Astrocyte (in vitro differentiated cells and primary cell): ENCODE results near the gene MYORG. TPM values are rescaled to one million over a fixed set of nuclear protein-coding genes. Genes with fewer than 3 reads are reported as not detected.

Experiments
- DNase-seq: peaks from one replicate; pipeline ENCODE4 v3.0.0-alpha.2; 2010; ENCODE audit warnings: low read depth
- FAIRE-seq: peaks from 2 replicates; lab custom pipeline; 2011; peaks lifted over from hg19 to GRCh38; lab: Jason Lieb, UNC
- H2AFZ ChIP-seq: 2 replicates; pipeline ENCODE4 v1.6.0; 2012; ENCODE audit warnings: low read depth, low read length, inconsistent platforms
- H3K27ac ChIP-seq: 2 replicates; pipeline ENCODE4 v1.5.1; 2011; ENCODE audit warnings: low read depth, low read length, inconsistent platforms
- H3K27me3 ChIP-seq: 2 replicates; pipeline ENCODE4 v1.6.0; 2011; ENCODE audit warnings: low read length, inconsistent platforms; ENCODE audit not compliant: insufficient read depth
- H3K36me3 ChIP-seq: 2 replicates; pipeline ENCODE4 v1.5.1; 2011; ENCODE audit warnings: low read length, inconsistent platforms; ENCODE audit not compliant: insufficient read depth
- H3K4me1 ChIP-seq: 2 replicates; pipeline ENCODE4 v1.5.1; 2011; ENCODE audit warnings: low read length, inconsistent platforms; ENCODE audit not compliant: insufficient read depth
- H3K4me2 ChIP-seq: 2 replicates; pipeline ENCODE4 v1.6.0; 2012; ENCODE audit warnings: low read length, inconsistent platforms
- H3K4me3 ChIP-seq: 2 replicates; pipeline ENCODE4 v1.5.1; 2011; ENCODE audit warnings: low read depth, mild to moderate bottlenecking, low read length, inconsistent platforms; ENCODE audit not compliant: insufficient read depth
- H3K79me2 ChIP-seq: 2 replicates; pipeline ENCODE4 v1.6.0; 2012; ENCODE audit warnings: mild to moderate bottlenecking, low read length, inconsistent platforms; ENCODE audit not compliant: insufficient read depth
- H3K9ac ChIP-seq: 2 replicates; pipeline ENCODE4 v1.6.0; 2012; ENCODE audit warnings: mild to moderate bottlenecking, low read length, inconsistent platforms
- H3K9me3 ChIP-seq: 2 replicates; pipeline ENCODE4 v1.5.1; 2012; ENCODE audit warnings: low read depth, mild to moderate bottlenecking, low read length, inconsistent platforms; ENCODE audit not compliant: insufficient read depth
- H4K20me1 ChIP-seq: 2 replicates; pipeline ENCODE4 v1.6.0; 2012; ENCODE audit warnings: low read length, inconsistent platforms; ENCODE audit not compliant: insufficient read depth
- H3K27ac Mint-ChIP-seq: one replicate; pipeline ENCODE4 v1.8.0; 2021; ENCODE audit warnings: mild to moderate bottlenecking, mixed read lengths; ENCODE audit not compliant: unreplicated experiment
- H3K27me3 Mint-ChIP-seq: one replicate; pipeline ENCODE4 v1.8.0; 2021; ENCODE audit warnings: low read depth, mixed read lengths; ENCODE audit not compliant: unreplicated experiment
- H3K36me3 Mint-ChIP-seq: one replicate; pipeline ENCODE4 v1.8.0; 2021; ENCODE audit warnings: low read depth, mixed read lengths; ENCODE audit not compliant: unreplicated experiment
- H3K4me1 Mint-ChIP-seq: one replicate; pipeline ENCODE4 v1.8.0; 2021; ENCODE audit warnings: low read depth, mixed read lengths; ENCODE audit not compliant: unreplicated experiment
- H3K4me3 Mint-ChIP-seq: one replicate; pipeline ENCODE4 v1.8.0; 2021; ENCODE audit warnings: mild to moderate bottlenecking, moderate library complexity, mixed read lengths; ENCODE audit not compliant: unreplicated experiment
- H3K9me3 Mint-ChIP-seq: one replicate; pipeline ENCODE4 v1.8.0; 2021; ENCODE audit warnings: mild to moderate bottlenecking, mixed read lengths; ENCODE audit not compliant: unreplicated experiment
- CTCF ChIP-seq: IDR thresholded peaks from 2 replicates; pipeline ENCODE4 v1.5.1; 2011; ENCODE audit warnings: low read depth, mild to moderate bottlenecking, inconsistent platforms, low read length, moderate library complexity; ENCODE audit not compliant: insufficient read depth
- EZH2 ChIP-seq: IDR thresholded peaks from 2 replicates; pipeline ENCODE4 v1.6.1; 2012; ENCODE audit warnings: mild to moderate bottlenecking, low read length, inconsistent platforms; ENCODE audit not compliant: insufficient read depth
- total RNA-seq: library from RNA; stranded (reverse); gene quantifications from 2 replicates; pipeline ENCODE4 v1.2.1, GENCODE V29; 2021

Gene MYORG
- total RNA-seq, 1 donor from 2014 or later: 6.9 TPM

- FAIRE-seq: no peak
- Histone ChIP-seq H3K9ac (no peak overlapping the region), H3K9me3 (peaks cover 15% of the 10 kb centered on the region), H3K79me2 (no peaks in the 10 kb centered on the region), H3K4me3 (no peak overlapping the region), H3K4me1 (peaks cover under 1% of the 10 kb centered on the region), H3K27me3 (no peaks in the 10 kb centered on the region), H3K27ac (no peak overlapping the region), H3K36me3 (no peaks in the 10 kb centered on the region), H4K20me1 (no peaks in the 10 kb centered on the region), H3K4me2 (peak overlapping the region; percentile 58), H2AFZ (no peak overlapping the region)
- H3K4me1 Mint-ChIP-seq: peaks cover 8% of the 10 kb centered on the region
- no peak for DNase-seq
- H3K4me3 Mint-ChIP-seq: no peak overlapping the region
- H3K27me3 Mint-ChIP-seq: peaks cover 3% of the 10 kb centered on the region
- H3K36me3 Mint-ChIP-seq: peaks cover 35% of the 10 kb centered on the region
- TF ChIP-seq EZH2 (no peak), CTCF (no peak)
- H3K27ac Mint-ChIP-seq: no peak overlapping the region
- peaks cover 19% of the 10 kb centered on the region for H3K9me3 Mint-ChIP-seq
Measured at GRCh38 chr9:34370970-34371880, 5.5 kb downstream of the MYORG start.

- Mint-ChIP-seq H3K9me3 (peaks cover 19% of the 10 kb centered on the region), H3K27ac (no peak overlapping the region), H3K36me3 (peaks cover 35% of the 10 kb centered on the region), H3K4me3 (no peak overlapping the region), H3K27me3 (peaks cover 3% of the 10 kb centered on the region), H3K4me1 (peaks cover 3% of the 10 kb centered on the region)
- no peaks in the 10 kb centered on the region for H3K79me2 ChIP-seq
- H3K27me3 ChIP-seq: no peaks in the 10 kb centered on the region
- no peak overlapping the region for H2AFZ ChIP-seq
- FAIRE-seq: no peak
- H3K36me3 ChIP-seq: no peaks in the 10 kb centered on the region
- H3K4me2 ChIP-seq: peak overlapping the region; percentile 58
- H3K9ac ChIP-seq: no peak overlapping the region
- no peak overlapping the region for H3K27ac ChIP-seq
- no peaks in the 10 kb centered on the region for H3K4me1 ChIP-seq
- no peak overlapping the region for H3K4me3 ChIP-seq
- H3K9me3 ChIP-seq: peaks cover 15% of the 10 kb centered on the region
- H4K20me1 ChIP-seq: no peaks in the 10 kb centered on the region
- no peak for DNase-seq
- no peak for TF ChIP-seq CTCF
- TF ChIP-seq EZH2: no peak
Measured at GRCh38 chr9:34370335-34370969, 6.2 kb downstream of the MYORG start.
